CD4-positive, alpha-beta T cell (primary cell): Measurements from ENCODE around the gene H3-3A. TPM values are rescaled to one million over a fixed set of nuclear protein-coding genes. Genes with fewer than 3 reads are reported as not detected.

Experiments
- ATAC-seq: fragments of 200-7000 bp; cut with Tn5 transposase; one replicate; pipeline ENCODE4 v1.10.0; 2022; ENCODE audit warnings: mild to moderate bottlenecking; ENCODE audit not compliant: poor library complexity
- CTCF ChIA-PET: fragments of 350-600 bp; sonication (Branson Sonifier 250); formaldehyde crosslinking; loops from one replicate; lab custom pipeline; 2021; ENCODE audit warnings: antibody characterized with exemption, inconsistent platforms; lab: Charles Lee
- POLR2A ChIA-PET: fragments of 350-600 bp; sonication (Branson Sonifier 250); formaldehyde crosslinking; loops from one replicate; lab custom pipeline; 2021; ENCODE audit warnings: antibody characterized with exemption, inconsistent platforms; lab: Charles Lee
- DNase-seq, 14 experiments: peaks; one replicate each; pipeline ENCODE4 v3.0.0-alpha.2; 2013 to 2020; ENCODE audit warnings: mixed read lengths in 2 of 14
- H3K27ac ChIP-seq, 2 donors: one replicate each; pipeline versions ENCODE4 v1.5.1 to v1.7.0; 2013; ENCODE audit warnings: low read length in 2 of 2, low read depth in 1 of 2, mild to moderate bottlenecking in 1 of 2
- H3K27me3 ChIP-seq, 2 experiments: 1 replicate in 1 of 2; 2 replicates in 1 of 2; pipeline versions ENCODE4 v1.6.1 to v1.7.0; 2013; ENCODE audit warnings: low read length in 2 of 2, control low read depth in 1 of 2, mild to moderate bottlenecking in 1 of 2, moderate library complexity in 1 of 2; ENCODE audit not compliant: insufficient read depth in 2 of 2, control insufficient read depth in 1 of 2
- H3K36me3 ChIP-seq: one replicate; pipeline ENCODE4 v1.6.1; 2013; ENCODE audit warnings: low read length, control low read depth; ENCODE audit not compliant: insufficient read depth
- H3K4me1 ChIP-seq: one replicate; pipeline ENCODE4 v1.6.1; 2013; ENCODE audit warnings: low read length, control low read depth; ENCODE audit not compliant: insufficient read depth
- H3K4me3 ChIP-seq: one replicate; pipeline ENCODE4 v1.5.1; 2013; ENCODE audit warnings: mild to moderate bottlenecking, low read length, moderate library complexity
- H3K9me3 ChIP-seq, 2 experiments: 1 replicate in 1 of 2; 2 replicates in 1 of 2; pipeline versions ENCODE4 v1.6.1 to v1.7.0; 2013; ENCODE audit warnings: low read length in 2 of 2, mild to moderate bottlenecking in 2 of 2, control low read depth in 1 of 2, moderate library complexity in 1 of 2; ENCODE audit not compliant: control insufficient read depth in 1 of 2, insufficient read depth in 1 of 2
- H3K27ac Mint-ChIP-seq: one replicate; pipeline ENCODE4 v1.8.0; 2020; ENCODE audit warnings: mixed read lengths
- H3K27me3 Mint-ChIP-seq: one replicate; pipeline ENCODE4 v1.8.0; 2021; ENCODE audit warnings: mixed read lengths
- H3K36me3 Mint-ChIP-seq: one replicate; pipeline ENCODE4 v1.8.0; 2021; ENCODE audit warnings: low read depth, mixed read lengths
- H3K4me1 Mint-ChIP-seq: one replicate; pipeline ENCODE4 v1.8.0; 2021; ENCODE audit warnings: low read depth, mixed read lengths
- H3K4me3 Mint-ChIP-seq: one replicate; pipeline ENCODE4 v1.8.0; 2020; ENCODE audit warnings: mild to moderate bottlenecking, mixed read lengths
- H3K9me3 Mint-ChIP-seq: one replicate; pipeline ENCODE4 v1.8.0; 2020; ENCODE audit warnings: mixed read lengths
- CTCF ChIP-seq: fragments of 200-600 bp; IDR thresholded peaks from one replicate; pipeline ENCODE4 v1.8.0; 2022; ENCODE audit warnings: antibody characterized with exemption, mild to moderate bottlenecking
- intact Hi-C, 2 experiments: fragments of 100-400 bp; cut with DNase I in 1 of 2; cut with micrococcal nuclease in 1 of 2; formaldehyde crosslinking; loops; one replicate each; pipeline versions ENCODE4 v1.15.1 to v1.9.0; 2023 to 2025; cut with DNase I, micrococcal nuclease
- total RNA-seq, 174 experiments: library from RNA in 2 of 174; stranded (reverse) in 2 of 174; gene quantifications; one replicate each; pipeline ENCODE4 v1.2.3 and lab custom pipeline; 2021 to 2026

Gene H3-3A
- total RNA-seq, 2 experiments from 2014 or later, result 372 to 380 TPM

- TF ChIP-seq CTCF, result no peak
- Histone ChIP-seq H3K4me3 (peak overlapping the region; percentile 58), H3K36me3 (no peaks in the 10 kb centered on the region), H3K4me1 (peaks cover 18% of the 10 kb centered on the region), H3K9me3 (no peaks in the 10 kb centered on the region), H3K27me3 (no peaks in the 10 kb centered on the region), H3K27ac (peak overlapping the region; percentile 44 to 53)
- DNase-seq (no peak), ATAC-seq (no peak)
- POLR2A ChIA-PET, result interaction anchor here (1.1 to 5.8 kb wide), 8 partner anchors 9 to 112 kb away, joined by 4 to 39 read pairs (median 8); partner anchors contain the start of genes H3-3A and SDE2
- CTCF ChIA-PET, result interaction anchor here (1.3 to 2.5 kb wide), 2 partner anchors 14 to 46 kb away, joined by 3 to 8 read pairs; no protein-coding TSS in a partner anchor
- peaks cover 4% of the 10 kb centered on the region for H3K36me3 Mint-ChIP-seq
- H3K27me3 Mint-ChIP-seq, result no peaks in the 10 kb centered on the region
- no peaks in the 10 kb centered on the region for H3K9me3 Mint-ChIP-seq
- H3K27ac Mint-ChIP-seq, result peak overlapping the region; percentile 34
- intact Hi-C loops, result loop anchor here in 1 of 2 experiments (1.0 kb wide), 1 partner anchor 31 kb away; no protein-coding TSS in a partner anchor
- H3K4me1 Mint-ChIP-seq, result peaks cover 9% of the 10 kb centered on the region
- H3K4me3 Mint-ChIP-seq, result peak overlapping the region; percentile 84
Measured at GRCh38 chr1:226111098-226111882, 48.8 kb downstream of the H3-3A start.

GRCh38 chr1:226111883-226112261 is 49.4 kb downstream of the H3-3A start:
- H3K4me1 Mint-ChIP-seq, result peaks cover 9% of the 10 kb centered on the region
- no peaks in the 10 kb centered on the region for H3K9me3 Mint-ChIP-seq
- peak overlapping the region; percentile 84 for H3K4me3 Mint-ChIP-seq
- no peaks in the 10 kb centered on the region for H3K27me3 Mint-ChIP-seq
- DNase-seq (no peak), ATAC-seq (no peak)
- no peak for TF ChIP-seq CTCF
- Histone ChIP-seq H3K27me3 (no peaks in the 10 kb centered on the region), H3K9me3 (no peaks in the 10 kb centered on the region), H3K4me3 (no peak overlapping the region), H3K36me3 (no peaks in the 10 kb centered on the region), H3K4me1 (peaks cover 18% of the 10 kb centered on the region), H3K27ac (no peak overlapping the region)
- intact Hi-C loops, result loop anchor here in 1 of 2 experiments (1.0 kb wide), 1 partner anchor 30 kb away; no protein-coding TSS in a partner anchor
- peaks cover 4% of the 10 kb centered on the region for H3K36me3 Mint-ChIP-seq
- CTCF ChIA-PET, result interaction anchor here (1.3 to 2.5 kb wide), 2 partner anchors 13 to 47 kb away, joined by 3 to 8 read pairs; no protein-coding TSS in a partner anchor
- H3K27ac Mint-ChIP-seq, result no peak overlapping the region
- POLR2A ChIA-PET, result interaction anchor here (3.7 to 5.8 kb wide), 2 partner anchors 46 to 49 kb away, joined by 25 to 39 read pairs; partner anchors contain the start of gene H3-3A

- no peak overlapping the region for H3K27ac ChIP-seq
- no peaks in the 10 kb centered on the region for H3K27me3 ChIP-seq
- ChIA-PET CTCF (no interaction called here), POLR2A (interaction anchor here (5.8 kb wide), 1 partner anchor 50 kb away, joined by 39 read pairs; the partner anchor contains the start of gene H3-3A)
- no peaks in the 10 kb centered on the region for H3K36me3 ChIP-seq
- H3K4me3 ChIP-seq, result no peak overlapping the region
- Mint-ChIP-seq H3K27ac (no peak overlapping the region), H3K9me3 (no peaks in the 10 kb centered on the region), H3K36me3 (peaks cover 4% of the 10 kb centered on the region), H3K4me1 (peaks cover 9% of the 10 kb centered on the region), H3K4me3 (peak overlapping the region; percentile 73), H3K27me3 (no peaks in the 10 kb centered on the region)
- no peak for ATAC-seq
- H3K4me1 ChIP-seq, result peaks cover 18% of the 10 kb centered on the region
- intact Hi-C loops, result no loop called here
- no peak for DNase-seq
- no peak for TF ChIP-seq CTCF
- no peaks in the 10 kb centered on the region for H3K9me3 ChIP-seq
Measured at GRCh38 chr1:226112626-226113025, 50.1 kb downstream of the H3-3A start.
